Loucy (cell line): Measurements from ENCODE around the gene ALG14.

Experiments
- CTCF ChIP-seq: fragments of 200-600 bp; sonication (generic); conservative IDR thresholded peaks from 2 replicates; pipeline ENCODE4 v1.5.1; 2014; ENCODE audit warnings: mild to moderate bottlenecking, antibody characterized with exemption, low read length
- EZH2phosphoT487 ChIP-seq: fragments of 200-600 bp; IDR thresholded peaks from 2 replicates; pipeline ENCODE4 v1.6.1; 2018; ENCODE audit warnings: antibody characterized with exemption, mild to moderate bottlenecking, moderate library complexity, borderline replicate concordance

GRCh38 chr1:95035536-95035935 is 37.2 kb downstream of the ALG14 start:
- TF ChIP-seq CTCF, result no peak
- no peak for TF ChIP-seq EZH2phosphoT487
